ENCODE measurements around the gene ADD1.

ADD1 gene

DNA sequence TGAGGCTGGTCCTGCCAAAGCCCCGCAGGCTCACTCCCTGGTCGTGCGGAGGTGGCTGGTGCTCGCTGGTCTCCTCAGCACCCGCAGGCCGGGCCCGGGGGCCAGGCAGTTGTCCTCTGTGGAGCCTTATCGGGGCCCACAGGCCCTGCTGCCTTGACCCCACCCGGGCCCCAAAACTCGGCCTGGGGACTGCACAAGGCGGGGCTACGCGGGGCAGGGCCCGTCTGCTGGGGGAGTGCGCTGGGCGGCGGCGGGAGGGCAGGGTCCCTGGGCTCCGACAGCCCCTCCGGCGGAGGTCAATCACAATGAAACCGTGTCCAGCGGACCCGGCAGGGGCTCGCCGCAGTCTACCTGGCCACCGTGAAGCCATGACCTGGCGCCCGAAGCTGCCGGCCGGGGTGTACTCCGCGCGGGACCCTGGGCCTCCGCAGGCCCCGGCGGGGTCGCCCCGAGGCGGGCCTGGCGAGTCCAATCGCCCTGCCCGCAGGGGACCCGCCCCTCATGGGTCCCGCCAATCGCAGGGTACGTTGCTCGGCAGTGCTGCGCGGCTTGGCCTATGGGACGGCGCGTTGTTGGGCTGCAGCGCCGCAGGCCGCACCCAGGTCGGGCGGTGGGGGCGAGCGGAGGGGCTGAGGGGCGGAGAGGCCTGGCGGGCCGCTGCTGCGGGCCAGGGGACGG is at the start of gene ADD1:
Gene ADD1, plus strand, starts transcription at position 582 of the 678 bp plus-strand sequence. CDS start 32,072 bp downstream, outside the sequence.
- DNase-seq: peak; percentile 90

- DNase-seq: no peak
Measured at GRCh38 chr4:2794486-2795299, 49.0 kb upstream of the ADD1 start.

- DNase-seq: no peak
Measured at GRCh38 chr4:2795300-2795892, 48.2 kb upstream of the ADD1 start.

- DNase-seq: no peak
Measured at GRCh38 chr4:2795893-2796848, 47.5 kb upstream of the ADD1 start.

- no peak for DNase-seq
Measured at GRCh38 chr4:2796849-2797544, 46.6 kb upstream of the ADD1 start.

GRCh38 chr4:2797545-2798305 is 45.9 kb upstream of the ADD1 start:
- DNase-seq: no peak

DNA sequence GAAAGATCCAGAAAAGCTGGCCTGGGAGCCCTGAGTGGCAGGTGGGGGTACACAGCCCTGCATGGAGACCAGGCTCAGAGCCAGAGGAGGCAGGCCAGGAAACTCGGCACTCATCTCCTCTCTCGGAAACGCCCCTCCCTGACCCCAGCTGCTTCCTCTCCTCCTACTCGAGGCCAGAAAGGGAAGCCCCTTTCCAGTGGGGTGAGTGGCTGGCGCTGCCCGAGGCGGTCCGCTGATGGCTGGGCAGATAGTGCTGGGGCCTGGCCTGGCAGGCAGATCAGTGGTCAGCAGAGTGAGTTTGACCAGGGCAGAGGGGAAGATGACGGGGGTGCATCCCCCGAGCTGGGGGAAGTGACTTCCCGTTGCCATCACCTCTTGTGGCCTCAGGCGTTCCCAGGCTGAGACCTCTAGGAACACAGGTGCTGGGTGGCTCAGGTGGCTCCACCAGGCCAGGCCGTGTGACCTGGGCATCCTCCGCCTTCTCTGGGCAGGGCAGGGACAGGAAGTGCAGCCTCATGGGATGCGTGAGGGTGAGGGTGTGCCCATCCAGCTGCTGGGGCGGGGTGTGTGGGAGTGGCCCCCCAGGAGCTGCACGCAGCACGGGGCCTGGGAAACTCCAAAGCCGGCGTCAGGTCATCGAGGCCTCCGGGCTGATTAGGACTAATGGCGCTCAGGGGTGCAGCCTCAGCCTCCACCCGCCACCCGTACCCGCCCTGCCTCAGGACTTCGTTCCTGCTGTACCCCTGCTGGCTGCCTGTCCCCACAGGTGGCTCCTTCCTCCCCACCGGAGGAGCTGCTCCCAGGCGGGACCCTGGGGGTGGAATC is 45.0 kb upstream of the ADD1 start:
- no peak for DNase-seq

GRCh38 chr4:2799224-2799911 is 44.3 kb upstream of the ADD1 start:
- no peak for DNase-seq

GRCh38 chr4:2799971-2800690 is 43.5 kb upstream of the ADD1 start:
- no peak for DNase-seq

GRCh38 chr4:2800691-2801596 is 42.7 kb upstream of the ADD1 start:
- DNase-seq: no peak

DNA sequence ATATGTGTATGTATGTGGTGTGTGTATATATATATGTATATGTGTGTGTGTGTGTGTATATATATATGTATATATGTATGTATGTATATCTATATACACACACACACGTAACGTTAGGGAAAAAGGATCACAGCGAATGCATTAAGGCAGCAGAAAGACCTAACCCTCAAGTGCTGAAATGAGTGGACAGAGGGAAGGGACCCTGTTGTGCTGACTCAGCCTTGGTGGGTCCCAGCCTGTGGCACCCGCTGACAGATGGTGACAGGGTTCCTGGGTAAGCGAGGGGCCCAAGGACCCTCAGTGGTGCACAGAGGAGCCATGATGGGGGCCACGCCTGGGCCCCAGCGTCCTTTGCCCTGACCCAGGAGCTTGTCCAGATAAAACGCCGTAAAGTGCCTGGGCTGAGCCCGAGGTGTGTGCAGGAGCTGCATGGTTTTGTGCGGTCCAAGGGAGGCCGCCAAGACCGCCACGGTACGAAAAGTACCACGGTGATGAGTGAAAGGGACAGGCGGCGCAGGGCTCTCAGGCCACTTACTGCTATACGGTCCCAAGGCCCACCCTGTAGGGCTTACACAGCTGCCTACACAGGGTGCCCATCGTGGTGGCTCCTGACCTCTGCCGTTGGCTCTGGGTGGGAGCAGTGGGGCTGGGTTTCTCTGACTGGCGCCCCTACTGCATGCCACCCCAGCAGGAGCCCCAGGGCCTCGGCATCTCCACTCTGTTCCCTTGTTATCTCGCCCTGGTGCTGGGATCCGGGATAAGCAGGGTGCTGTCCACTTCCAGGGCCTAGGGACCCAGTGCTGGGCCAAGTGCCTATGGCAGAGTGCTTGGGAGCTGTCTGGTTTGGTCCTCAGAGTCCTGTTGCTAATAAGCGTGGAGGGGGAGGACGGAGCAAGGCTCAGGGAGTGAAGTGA is 40.8 kb upstream of the ADD1 start:
- no peak for DNase-seq

- no peak for DNase-seq
Measured at GRCh38 chr4:2803624-2804448, 39.8 kb upstream of the ADD1 start.

GRCh38 chr4:2804449-2804972 is 39.1 kb upstream of the ADD1 start:
- no peak for DNase-seq

DNA sequence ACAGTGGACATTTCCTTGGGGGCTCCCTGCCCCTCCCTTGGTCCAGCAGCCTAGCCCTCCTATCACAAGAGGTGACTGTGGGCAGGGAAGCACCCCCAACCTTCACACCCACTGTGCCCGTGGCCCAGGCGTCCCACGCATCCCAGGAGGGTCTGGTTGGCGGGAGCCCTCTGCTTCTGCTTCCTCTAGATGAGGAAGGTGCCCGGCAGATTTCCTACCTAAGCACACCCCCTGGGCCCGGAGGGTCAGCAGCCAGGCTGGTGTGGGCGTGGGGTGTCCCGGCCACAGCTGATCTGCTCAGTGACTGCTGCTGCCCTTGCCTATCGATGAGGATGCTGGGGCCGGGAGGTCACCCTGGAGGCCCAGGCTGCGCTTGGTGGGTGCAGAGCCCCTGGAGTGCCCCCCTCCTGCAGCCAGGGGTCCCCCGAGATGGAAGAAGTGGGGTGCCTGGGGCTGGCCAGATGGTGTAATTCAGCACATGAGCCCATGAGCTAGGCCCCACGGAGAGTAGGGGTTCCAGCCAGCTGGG is 38.6 kb upstream of the ADD1 start:
- DNase-seq: no peak

DNA sequence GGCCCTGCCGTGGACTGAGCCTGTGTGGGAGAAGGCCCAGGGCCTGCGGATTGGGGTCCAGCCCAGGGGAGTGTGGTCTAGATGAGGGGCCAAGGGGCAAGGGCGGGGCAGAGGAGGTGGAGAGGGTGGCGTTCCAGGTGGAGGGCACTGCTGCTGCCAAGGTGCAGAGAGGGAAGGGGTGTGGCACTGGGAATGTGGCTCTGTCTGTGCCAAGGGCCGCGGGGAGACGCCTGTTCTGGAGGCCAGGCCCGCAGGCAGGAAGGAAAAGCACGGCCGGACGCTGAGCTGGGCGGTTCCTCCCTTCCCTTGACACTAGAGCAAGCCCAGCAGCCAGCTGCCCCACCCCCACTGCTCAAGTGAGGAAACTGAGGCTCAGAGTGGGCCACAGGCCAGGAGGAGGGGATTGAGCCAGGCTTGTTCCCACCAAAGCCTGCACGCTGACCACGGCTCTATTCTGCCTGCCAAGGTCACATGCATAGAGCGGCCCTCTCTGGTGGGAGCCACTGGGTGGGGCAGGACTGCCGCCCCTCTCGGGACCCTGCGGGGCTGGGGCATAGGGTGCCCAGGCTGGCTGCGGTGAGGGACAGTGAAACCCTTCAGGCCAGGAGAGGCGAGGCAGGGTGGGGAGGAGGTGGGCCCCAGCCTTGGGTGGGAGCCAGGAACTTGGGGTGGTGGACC is 37.8 kb upstream of the ADD1 start:
- DNase-seq: no peak

All from GOT3 (cell line).